Activated CD4-positive, CD25-positive, alpha-beta regulatory T cell treated with anti-CD3 and anti-CD28 coated beads, Interleukin-2, amount 50 U/mL, for 72 hours (primary cell): ENCODE data around the gene ANKS4B.
"Not testable (repeated sequence)": the region's sequence is repeated elsewhere in the genome, so short reads cannot be mapped to it uniquely, and the experiment has no call there.

Source experiments
- DNase-seq: peaks from one replicate; pipeline ENCODE4 v3.0.0; 2021

Gene ANKS4B

DNA sequence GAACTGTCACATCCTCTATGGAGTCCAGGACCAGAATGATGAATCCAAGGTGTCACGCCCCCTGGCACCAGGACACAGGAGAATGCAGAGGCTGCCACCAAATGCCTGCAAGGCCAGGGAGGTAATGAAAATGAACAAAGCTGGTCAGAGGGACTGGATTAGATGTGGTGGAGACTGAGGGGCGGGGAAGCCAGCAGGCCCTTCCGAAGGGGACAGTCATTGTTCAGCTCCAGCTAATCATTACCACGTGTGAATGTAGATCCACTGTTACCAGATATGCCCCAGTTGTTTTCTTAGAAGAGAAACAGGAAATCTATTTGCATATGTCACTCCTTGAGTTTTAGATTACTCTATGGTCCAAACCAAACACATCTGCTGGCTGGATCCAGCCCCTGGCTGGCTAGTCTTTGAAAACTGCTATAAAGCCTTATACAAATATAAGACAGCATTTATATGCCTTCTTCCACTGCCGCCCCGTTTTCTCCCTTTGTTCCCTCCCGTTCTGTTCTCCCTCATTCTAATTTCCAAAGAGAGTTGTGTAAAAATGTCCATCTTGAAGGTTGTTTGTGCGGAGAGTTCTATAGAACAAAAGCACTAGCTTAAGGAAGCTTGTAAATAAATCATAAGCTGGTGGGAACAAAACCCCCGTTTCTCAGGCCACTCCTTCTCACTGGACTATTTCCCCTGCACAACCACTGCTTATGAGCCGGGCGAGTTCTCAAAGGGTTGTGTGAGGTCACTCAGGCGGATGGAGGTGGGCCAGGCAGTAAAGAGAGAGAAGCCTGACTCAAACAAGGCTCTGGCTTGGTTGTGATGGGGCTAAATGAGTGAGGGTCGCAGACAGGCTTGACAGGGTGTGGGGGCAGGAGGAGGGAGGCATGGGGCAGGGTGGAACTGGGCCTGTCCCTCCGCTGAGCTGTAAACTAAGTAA lies 30.4 kb downstream of the ANKS4B start:
- no peak for DNase-seq

DNA sequence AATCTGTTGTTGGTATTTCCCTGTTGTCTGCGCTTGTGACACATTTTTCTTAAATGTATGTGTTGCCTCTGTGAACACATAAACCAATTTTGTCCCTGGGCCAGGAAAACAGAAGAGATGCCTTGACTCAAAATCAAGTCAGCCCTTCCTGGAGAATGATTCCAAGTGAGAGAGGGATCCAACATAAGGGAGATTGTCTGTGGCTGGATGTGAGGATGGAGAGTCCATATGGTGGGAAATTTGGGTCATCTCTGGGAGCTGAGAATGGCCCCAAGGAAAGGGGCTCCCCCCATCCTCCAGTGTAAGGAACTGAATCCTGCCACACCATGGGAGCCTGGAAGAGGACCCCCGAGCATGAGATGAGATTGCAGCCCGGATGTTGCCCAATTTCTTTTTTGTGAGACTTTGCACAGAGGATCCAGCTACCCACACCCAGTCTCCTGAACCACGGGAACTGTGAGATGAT lies 31.1 kb downstream of the ANKS4B start:
- DNase-seq, result no peak

GRCh38 chr16:21265104-21265837 lies 31.8 kb downstream of the ANKS4B start:
- no peak for DNase-seq

- no peak for DNase-seq
Observed at GRCh38 chr16:21267298-21267697, 33.8 kb downstream of the ANKS4B start.

GRCh38 chr16:21268236-21268635 lies 34.7 kb downstream of the ANKS4B start:
- no peak for DNase-seq

GRCh38 chr16:21272253-21272652 lies 38.8 kb downstream of the ANKS4B start:
- no peak for DNase-seq

DNA sequence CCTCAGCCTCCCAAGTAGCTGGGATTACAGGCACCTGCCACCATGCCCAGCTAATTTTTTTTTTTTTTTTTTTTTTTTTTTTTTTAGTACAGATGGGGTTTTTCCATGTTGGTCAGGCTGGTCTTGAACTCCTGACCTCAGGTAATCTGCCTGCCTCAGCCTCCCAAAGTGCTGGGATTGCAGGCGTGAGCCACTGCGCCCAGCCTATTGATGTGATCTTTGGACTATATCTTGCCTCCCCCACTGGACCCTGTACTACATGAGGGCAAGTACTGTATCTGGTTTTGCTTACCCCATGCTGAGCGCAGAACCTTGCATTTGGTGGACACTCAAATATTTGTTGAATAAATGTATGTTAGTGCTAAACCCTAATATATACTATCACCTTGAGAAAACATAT lies 39.3 kb downstream of the ANKS4B start:
- not testable (repeated sequence) for DNase-seq

GRCh38 chr16:21274172-21274726 lies 40.8 kb downstream of the ANKS4B start:
- DNase-seq, result no peak

GRCh38 chr16:21275529-21275928 lies 42.0 kb downstream of the ANKS4B start:
- no peak for DNase-seq

- no peak for DNase-seq
Observed at GRCh38 chr16:21276090-21276489, 42.6 kb downstream of the ANKS4B start.

DNA sequence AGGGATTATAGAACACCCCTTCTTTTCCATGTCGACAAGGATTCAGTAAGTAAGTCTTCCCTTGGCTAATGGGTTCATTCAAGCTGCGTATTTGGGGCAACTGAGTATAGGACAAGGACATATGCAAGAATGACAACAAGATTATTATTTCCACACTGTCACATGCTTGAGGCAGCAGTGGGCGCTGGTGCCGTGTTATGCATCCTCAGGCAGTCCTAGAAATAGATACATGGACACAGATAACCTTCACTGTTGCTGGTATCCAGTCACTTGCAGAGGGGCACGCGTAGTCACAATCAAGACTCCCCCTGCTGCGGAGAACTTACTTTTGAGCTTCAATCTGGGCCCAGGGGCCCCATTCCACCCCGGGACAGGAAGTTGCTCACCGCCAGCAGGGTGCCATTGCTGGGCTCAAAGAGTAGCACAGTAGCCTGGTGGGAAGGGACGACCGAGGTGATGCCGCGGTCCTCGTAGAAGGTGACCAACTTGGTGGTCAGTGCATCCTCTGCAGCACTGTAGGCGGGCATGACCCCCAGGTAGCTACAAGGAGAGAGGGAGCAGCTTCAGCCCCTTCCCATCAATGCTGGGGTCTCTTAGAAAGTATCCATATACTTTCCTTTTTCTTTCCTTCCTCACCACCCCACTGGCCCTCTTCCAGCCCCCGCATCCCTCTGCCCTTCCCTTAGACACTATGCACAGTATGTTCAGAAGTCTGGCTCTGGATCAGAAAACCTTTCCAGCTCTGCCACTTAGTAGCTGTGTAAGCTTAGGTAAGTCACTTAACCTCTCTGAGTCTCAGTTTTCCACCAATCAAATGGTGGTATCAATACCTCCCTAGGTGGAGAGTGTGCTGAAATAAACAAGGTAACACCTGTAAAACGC lies 43.8 kb downstream of the ANKS4B start:
- no peak for DNase-seq

DNA sequence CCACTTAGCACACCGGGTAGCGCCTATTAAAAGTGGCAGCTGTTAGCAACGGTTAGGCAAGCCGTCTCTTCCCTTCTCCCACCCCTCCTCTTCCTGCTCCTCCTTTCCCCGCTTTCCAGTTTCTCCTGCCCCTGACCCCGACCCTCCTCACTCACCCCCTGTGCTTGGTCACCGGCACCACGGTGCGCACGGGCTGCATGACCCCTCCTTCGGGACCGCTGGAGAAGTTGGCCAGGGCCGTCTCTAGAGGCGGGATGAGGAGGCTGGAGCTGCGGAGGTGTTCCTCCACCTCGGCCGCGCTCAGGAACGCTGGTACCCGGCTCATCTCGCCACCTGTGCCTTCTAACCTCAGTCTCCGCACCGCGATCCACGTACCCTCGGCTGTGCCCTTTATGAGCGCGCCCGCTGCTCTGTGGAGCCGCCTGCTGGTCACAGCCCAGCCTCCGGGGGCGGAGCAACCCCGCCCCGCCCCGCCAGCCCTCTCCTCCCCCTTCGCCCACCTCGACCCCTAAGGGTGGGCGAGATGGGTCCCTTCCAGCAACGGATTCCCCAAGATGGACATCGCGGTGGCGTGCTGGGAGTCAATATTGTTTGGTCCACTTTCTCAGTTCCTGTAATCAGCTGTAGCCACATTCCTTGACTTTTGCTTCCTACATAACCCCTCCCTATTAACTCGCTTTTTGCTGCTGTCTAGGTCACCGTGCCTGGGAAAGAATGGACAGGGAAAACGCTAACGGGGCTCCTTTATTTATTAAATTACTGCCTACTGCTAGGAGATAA lies 44.6 kb downstream of the ANKS4B start, which contains the start of gene CRYM:
Gene CRYM (minus strand): TSS at position 364 of the 780 bp plus-strand sequence. CDS start 39 bp downstream, at position 325.
- DNase-seq, result peak; percentile 45

DNA sequence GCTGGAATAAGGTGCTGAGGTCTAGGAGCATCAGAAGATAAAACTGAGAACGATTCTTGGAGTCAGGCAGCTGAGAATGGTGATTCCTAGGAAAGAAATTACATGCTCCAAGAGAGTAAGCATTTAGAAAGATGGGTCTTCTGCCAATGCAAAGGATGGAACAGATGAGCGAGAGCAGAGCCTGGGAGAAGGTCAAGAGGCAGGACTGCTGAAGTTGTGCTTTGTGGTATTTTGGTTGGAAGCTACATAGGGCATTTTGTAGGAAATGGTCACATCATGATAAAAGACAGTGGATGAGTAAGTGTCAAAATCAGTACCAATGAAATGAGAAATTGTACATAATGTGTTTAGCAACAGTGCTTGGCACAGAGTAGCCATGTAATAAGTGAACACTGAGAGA lies 46.0 kb downstream of the ANKS4B start:
- no peak for DNase-seq

- DNase-seq, result no peak
Observed at GRCh38 chr16:21281698-21282389, 48.3 kb downstream of the ANKS4B start.

- DNase-seq, result no peak
Observed at GRCh38 chr16:21283521-21284289, 50.2 kb downstream of the ANKS4B start.

DNA sequence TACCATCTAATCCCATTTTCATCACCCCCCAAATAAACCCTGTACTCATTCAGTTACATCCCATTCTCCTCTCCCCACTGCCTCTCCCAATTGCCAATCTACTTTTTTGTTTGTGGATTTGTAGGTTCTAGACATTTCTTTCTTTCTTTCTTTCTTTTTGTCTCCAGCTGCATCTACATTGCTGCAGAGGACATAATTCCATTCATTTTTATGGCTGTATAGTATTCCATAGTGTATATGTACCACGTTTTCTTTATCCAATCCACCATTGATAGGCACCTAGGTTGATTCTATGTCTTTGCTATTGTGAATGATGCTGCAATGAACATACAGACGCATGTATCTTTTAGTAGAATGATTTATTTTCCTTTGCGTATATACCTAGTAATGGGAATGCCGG lies 50.9 kb downstream of the ANKS4B start:
- no peak for DNase-seq

GRCh38 chr16:21285314-21285713 lies 51.8 kb downstream of the ANKS4B start:
- DNase-seq, result no peak

GRCh38 chr16:21289789-21290188 lies 56.3 kb downstream of the ANKS4B start:
- not testable (repeated sequence) for DNase-seq

DNA sequence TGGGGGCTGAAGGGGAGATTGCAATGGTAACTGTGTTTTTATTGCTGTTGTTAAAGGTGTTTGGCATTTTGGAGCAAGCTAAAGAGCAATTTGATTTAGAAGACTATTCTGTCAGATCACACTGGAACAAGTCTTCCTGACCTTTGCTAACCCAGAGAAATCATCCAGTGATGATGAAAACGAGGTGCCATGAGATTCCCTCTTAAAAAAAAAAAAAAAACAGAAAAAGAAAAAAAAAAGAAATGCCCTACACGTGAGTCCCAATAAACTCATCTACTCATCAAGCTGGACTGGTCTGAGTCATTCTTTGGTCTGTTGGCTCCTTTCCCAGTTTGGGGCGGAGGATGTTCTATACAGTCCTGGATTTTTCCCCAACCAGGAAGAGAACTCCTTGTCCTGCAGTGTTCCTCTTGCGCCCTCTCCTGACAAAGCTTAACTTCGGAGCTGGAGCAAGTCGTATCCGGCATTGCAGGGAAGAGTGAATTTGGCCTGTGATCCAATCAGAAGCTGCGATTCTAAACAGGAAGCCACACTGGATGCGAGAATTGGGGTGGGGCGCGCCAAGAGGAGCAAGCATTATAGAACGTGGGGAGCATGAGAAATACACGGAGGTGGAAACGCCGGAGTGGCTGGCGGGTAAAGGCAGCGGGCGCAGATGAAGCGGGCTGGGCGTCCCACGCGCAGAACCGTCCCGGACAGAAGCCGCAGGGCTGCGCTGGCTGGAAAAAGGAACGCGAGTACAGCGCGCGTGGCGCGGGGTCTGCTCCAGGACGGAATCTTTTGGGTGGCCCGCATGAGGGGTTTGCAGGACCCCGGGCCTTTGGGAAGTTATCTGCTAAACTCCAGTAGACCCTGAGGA lies 67.0 kb downstream of the ANKS4B start:
- DNase-seq, result peak; percentile 38
